ENCODE results near the gene PTK7.

Gene PTK7

GRCh38 chr6:43141644-43142043 lies 65.5 kb downstream of the PTK7 start:
- no peak for FAIRE-seq
- no peak for DNase-seq (ENCODE audit: insufficient read length, low spot score)

GRCh38 chr6:43142101-43142500 lies 66.0 kb downstream of the PTK7 start:
- no peak for FAIRE-seq

GRCh38 chr6:43143235-43144128 lies 67.4 kb downstream of the PTK7 start:
- DNase-seq (ENCODE audit: insufficient read length, low spot score) (peak; percentile 95), FAIRE-seq (peak; percentile 33)

More at GRCh38 chr6:43142101-43142500, 66.0 kb downstream of the PTK7 start:
- no peak for DNase-seq (ENCODE audit: insufficient read length, low spot score)

GRCh38 chr6:43144879-43145278 lies 68.8 kb downstream of the PTK7 start:
- no peak for FAIRE-seq

GRCh38 chr6:43146261-43146660 lies 70.1 kb downstream of the PTK7 start:
- DNase-seq (ENCODE audit: insufficient read length, low spot score) (no peak), FAIRE-seq (no peak)

More at GRCh38 chr6:43144879-43145278, 68.8 kb downstream of the PTK7 start:
- DNase-seq (ENCODE audit: insufficient read length, low spot score) = no peak

- no peak for FAIRE-seq
- no peak for DNase-seq (ENCODE audit: insufficient read length, low spot score)
These were observed 70.9 kb downstream of the PTK7 start for GRCh38 chr6:43146709-43147688.

GRCh38 chr6:43147691-43148477 lies 71.8 kb downstream of the PTK7 start:
- DNase-seq (ENCODE audit: insufficient read length, low spot score) = no peak
- no peak for FAIRE-seq

GRCh38 chr6:43149265-43149664 lies 73.2 kb downstream of the PTK7 start:
- FAIRE-seq = no peak
- no peak for DNase-seq (ENCODE audit: insufficient read length, low spot score)

- DNase-seq (ENCODE audit: insufficient read length, low spot score) (no peak), FAIRE-seq (no peak)
These were observed 74.1 kb downstream of the PTK7 start for GRCh38 chr6:43150051-43150751.

GRCh38 chr6:43159599-43159998 lies 83.5 kb downstream of the PTK7 start:
- FAIRE-seq = no peak
- DNase-seq (ENCODE audit: insufficient read length, low spot score) = no peak

GRCh38 chr6:43163899-43164298 lies 87.8 kb downstream of the PTK7 start:
- DNase-seq (ENCODE audit: insufficient read length, low spot score) = no peak
- no peak for FAIRE-seq

- DNase-seq (ENCODE audit: insufficient read length, low spot score) = peak; percentile 86
These were observed 94.4 kb downstream of the PTK7 start for GRCh38 chr6:43170417-43170930.

GRCh38 chr6:43170931-43171706 lies 95.0 kb downstream of the PTK7 start, which contains the start of gene SRF:
TSS of gene SRF (plus strand) at chr6:43171269. CDS start at chr6:43171657, 388 bp downstream.
- peak; percentile 97 for DNase-seq (ENCODE audit: insufficient read length, low spot score)
- peak; percentile 74 for FAIRE-seq

More at GRCh38 chr6:43170417-43170930, 94.4 kb downstream of the PTK7 start:
- FAIRE-seq = no peak

GRCh38 chr6:43171707-43172103 lies 95.6 kb downstream of the PTK7 start:
- FAIRE-seq (no peak), DNase-seq (ENCODE audit: insufficient read length, low spot score) (no peak)

GRCh38 chr6:43172104-43173007 lies 96.2 kb downstream of the PTK7 start:
- FAIRE-seq (no peak), DNase-seq (ENCODE audit: insufficient read length, low spot score) (peak; percentile 24)

GRCh38 chr6:43173591-43174262 lies 97.6 kb downstream of the PTK7 start:
- FAIRE-seq = peak; percentile 26
- DNase-seq (ENCODE audit: insufficient read length, low spot score) = no peak

All from HTR-8/SVneo (cell line).